ENCODE measurements around the gene TRAPPC2L. TPM values are rescaled to one million over a fixed set of nuclear protein-coding genes. Genes with fewer than 3 reads are reported as not detected.

Gene TRAPPC2L
- total RNA-seq, 2 donors from 2014 or later = 110 TPM

GRCh38 chr16:88882358-88883030, 25.6 kb downstream of the TRAPPC2L start:
- Mint-ChIP-seq H3K27ac (no peak overlapping the region), H3K4me1 (no peaks in the 10 kb centered on the region), H3K9me3 (no peaks in the 10 kb centered on the region), H3K36me3 (ENCODE audit: low read depth) (no peaks in the 10 kb centered on the region), H3K4me3 (no peak overlapping the region), H3K27me3 (ENCODE audit: insufficient read depth) (no peaks in the 10 kb centered on the region)
- no peak for TF ChIP-seq CTCF (conservative IDR thresholded peaks at IDR 0.05)
- no peak overlapping the region for H3K9ac ChIP-seq (ENCODE audit: extremely low read depth, low read length, poor library complexity, severe bottlenecking)
- H3K9me3 ChIP-seq (ENCODE audit: control insufficient read depth, low read length) = no peaks in the 10 kb centered on the region
- no peak overlapping the region for H3K27ac ChIP-seq (ENCODE audit: low read depth, low read length)
- WGBS, 2 experiments (ENCODE audit: insufficient coverage in 1 of 2, insufficient read length in 1 of 2) = 93 to 96% methylated on average over 18 to 25 of the region's 26 CpGs
- H3K27me3 ChIP-seq (ENCODE audit: control insufficient read depth, insufficient read depth, low read length, poor library complexity, severe bottlenecking) = no peaks in the 10 kb centered on the region
- no peaks in the 10 kb centered on the region for H3K36me3 ChIP-seq (ENCODE audit: control insufficient read depth, insufficient read depth, low read length)
- no peak overlapping the region for H3K4me3 ChIP-seq (ENCODE audit: low read length)
- no peaks in the 10 kb centered on the region for H3K4me1 ChIP-seq (ENCODE audit: control insufficient read depth, insufficient read depth, low read length)
- no peak for DNase-seq

DNA sequence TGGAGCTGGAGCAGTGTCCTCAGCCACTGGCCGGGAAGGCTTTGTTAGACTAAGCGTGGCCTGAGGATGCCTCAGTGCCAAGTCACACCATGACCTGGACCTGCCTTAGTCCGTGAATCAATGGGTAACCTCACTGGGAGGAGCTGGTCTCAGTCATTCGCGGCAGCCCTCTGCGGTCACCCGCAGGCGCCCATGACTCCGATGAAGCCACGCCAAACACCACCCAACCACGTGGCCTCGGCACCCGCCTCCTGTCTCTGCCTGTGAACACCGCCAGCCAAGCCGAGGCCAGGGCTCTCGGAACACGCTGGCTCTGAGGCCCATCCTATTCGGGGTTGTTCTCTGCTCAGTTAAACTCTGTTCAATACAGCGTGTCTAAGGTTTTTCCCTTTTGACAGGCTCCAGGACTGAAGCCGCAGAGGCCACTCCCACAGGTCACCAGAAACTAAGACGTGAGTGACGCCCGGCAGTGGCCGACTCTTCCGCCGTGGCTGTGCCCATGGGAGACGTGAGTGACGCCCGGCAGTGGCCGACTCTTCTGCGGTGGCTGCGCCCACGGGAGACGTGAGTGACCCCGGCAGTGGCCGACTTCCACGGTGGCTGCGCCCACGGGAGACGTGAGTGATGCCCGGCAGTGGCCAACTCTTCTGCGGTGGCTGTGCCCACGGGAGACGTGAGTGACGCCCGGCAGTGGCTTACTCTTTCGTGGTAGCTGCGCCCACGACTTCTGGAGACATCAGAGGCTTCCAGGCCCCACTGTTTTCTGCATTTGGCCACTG, 26.4 kb downstream of the TRAPPC2L start:
- DNase-seq = no peak
- Histone ChIP-seq H3K36me3 (ENCODE audit: control insufficient read depth, insufficient read depth, low read length) (no peaks in the 10 kb centered on the region), H3K4me1 (ENCODE audit: control insufficient read depth, insufficient read depth, low read length) (no peaks in the 10 kb centered on the region), H3K27ac (ENCODE audit: low read depth, low read length) (no peak overlapping the region), H3K27me3 (ENCODE audit: control insufficient read depth, insufficient read depth, low read length, poor library complexity, severe bottlenecking) (no peaks in the 10 kb centered on the region), H3K9me3 (ENCODE audit: control insufficient read depth, low read length) (no peaks in the 10 kb centered on the region), H3K9ac (ENCODE audit: extremely low read depth, low read length, poor library complexity, severe bottlenecking) (no peak overlapping the region), H3K4me3 (ENCODE audit: low read length) (no peak overlapping the region)
- TF ChIP-seq CTCF (conservative IDR thresholded peaks at IDR 0.05) = no peak
- 95 to 98% methylated on average over 43 to 49 of the region's 49 CpGs for WGBS, 2 experiments (ENCODE audit: insufficient coverage in 1 of 2, insufficient read length in 1 of 2)
- H3K36me3 Mint-ChIP-seq (ENCODE audit: low read depth) = no peaks in the 10 kb centered on the region
- no peak overlapping the region for H3K4me3 Mint-ChIP-seq
- no peaks in the 10 kb centered on the region for H3K9me3 Mint-ChIP-seq
- H3K4me1 Mint-ChIP-seq = no peaks in the 10 kb centered on the region
- H3K27me3 Mint-ChIP-seq (ENCODE audit: insufficient read depth) = no peaks in the 10 kb centered on the region
- no peak overlapping the region for H3K27ac Mint-ChIP-seq

DNA sequence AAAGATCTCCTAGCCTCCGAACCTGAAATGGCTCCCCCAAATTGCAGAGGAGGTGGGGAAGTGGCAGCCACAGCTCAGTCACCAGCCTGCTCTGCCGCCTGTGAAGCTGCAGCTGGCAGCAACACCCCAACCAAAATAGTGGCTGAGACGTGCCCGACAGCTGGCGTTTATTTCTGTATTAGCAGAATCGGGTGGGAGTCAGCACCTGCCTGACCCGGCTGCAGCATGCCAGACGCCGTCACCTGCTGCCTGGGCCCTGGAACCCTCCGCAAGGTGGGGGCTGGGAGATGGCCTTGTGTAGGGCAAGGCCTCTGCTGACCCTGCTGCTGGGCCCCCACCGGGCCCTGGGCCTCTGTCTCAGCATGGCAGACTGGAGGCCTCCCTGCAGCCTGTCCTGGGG, 27.0 kb downstream of the TRAPPC2L start:
- no peak overlapping the region for H3K27ac ChIP-seq (ENCODE audit: low read depth, low read length)
- no peak overlapping the region for H3K4me3 Mint-ChIP-seq
- H3K9me3 Mint-ChIP-seq = no peaks in the 10 kb centered on the region
- DNase-seq = no peak
- H3K27me3 ChIP-seq (ENCODE audit: control insufficient read depth, insufficient read depth, low read length, poor library complexity, severe bottlenecking) = no peaks in the 10 kb centered on the region
- no peak overlapping the region for H3K27ac Mint-ChIP-seq
- no peaks in the 10 kb centered on the region for H3K9me3 ChIP-seq (ENCODE audit: control insufficient read depth, low read length)
- no peak overlapping the region for H3K9ac ChIP-seq (ENCODE audit: extremely low read depth, low read length, poor library complexity, severe bottlenecking)
- no peaks in the 10 kb centered on the region for H3K36me3 Mint-ChIP-seq (ENCODE audit: low read depth)
- H3K4me1 Mint-ChIP-seq = no peaks in the 10 kb centered on the region
- no peaks in the 10 kb centered on the region for H3K4me1 ChIP-seq (ENCODE audit: control insufficient read depth, insufficient read depth, low read length)
- H3K27me3 Mint-ChIP-seq (ENCODE audit: insufficient read depth) = no peaks in the 10 kb centered on the region
- no peaks in the 10 kb centered on the region for H3K36me3 ChIP-seq (ENCODE audit: control insufficient read depth, insufficient read depth, low read length)
- WGBS, 2 experiments (ENCODE audit: insufficient coverage in 1 of 2, insufficient read length in 1 of 2) = 92% methylated on average over 11 of the region's 11 CpGs; no CpG with 5 or more reads in 1 of the 2 experiments
- no peak overlapping the region for H3K4me3 ChIP-seq (ENCODE audit: low read length)
- no peak for TF ChIP-seq CTCF (conservative IDR thresholded peaks at IDR 0.05)
